Suprapubic skin (tissue), 4 donors: ENCODE results near the gene MAT2B. TPM values are rescaled to one million over a fixed set of nuclear protein-coding genes. Genes with fewer than 3 reads are reported as not detected.

Source experiments
- DNase-seq, 2 donors: peaks; one replicate each; pipeline ENCODE4 v3.0.0-alpha.2; 2019; ENCODE audit warnings: low spot score in 2 of 2
- H3K27ac ChIP-seq: fragments of 200-600 bp; sonication (generic); one replicate; pipeline ENCODE4 v1.5.1; 2019
- H3K27me3 ChIP-seq: fragments of 200-600 bp; sonication (generic); one replicate; pipeline ENCODE4 v1.5.1; 2019
- H3K36me3 ChIP-seq: fragments of 200-600 bp; sonication (generic); one replicate; pipeline ENCODE4 v1.5.1; 2019
- H3K4me1 ChIP-seq: fragments of 200-600 bp; sonication (generic); one replicate; pipeline ENCODE4 v1.5.1; 2019
- H3K4me3 ChIP-seq: fragments of 200-600 bp; sonication (generic); one replicate; pipeline ENCODE4 v1.5.1; 2019; ENCODE audit warnings: mild to moderate bottlenecking
- H3K9me3 ChIP-seq: fragments of 200-600 bp; sonication (generic); one replicate; pipeline ENCODE4 v1.5.1; 2019
- EP300 ChIP-seq: sonication (generic); formaldehyde crosslinking; IDR thresholded peaks from one replicate; pipeline ENCODE4 v1.6.1; 2017; ENCODE audit warnings: antibody characterized with exemption
- POLR2A ChIP-seq, 2 donors: fragments of 450-650 bp; IDR thresholded peaks; one replicate each; pipeline ENCODE4 v1.6.1; 2017; ENCODE audit warnings: antibody characterized with exemption in 2 of 2, mild to moderate bottlenecking in 2 of 2, moderate library complexity in 2 of 2
- POLR2AphosphoS5 ChIP-seq, 3 donors: sonication (generic); formaldehyde crosslinking; IDR thresholded peaks; one replicate each; pipeline ENCODE4 v1.6.1; 2017; ENCODE audit warnings: antibody characterized with exemption in 3 of 3
- WGBS: methylation state at CpG from one replicate; pipeline ENCODE4 v1.1.5; 2018; 5-methylcytosine and 5-hydroxymethylcytosine counted together
- total RNA-seq, 4 donors: library from RNA; depleted of rRNA; stranded (reverse); fragments of >200 nt; gene quantifications; one replicate each; pipeline ENCODE4 v1.1.0, GENCODE V29; 2016
- TF ChIP-seq, protein P1 (sequence below), 2 donors: fragments of 200-600 bp in 1 of 2; fragments of 450-650 bp in 1 of 2; sonication (generic) in 1 of 2; IDR thresholded peaks; one replicate each; pipeline ENCODE4 v1.5.1; 2016 to 2019; ENCODE audit warnings: antibody characterized with exemption in 2 of 2, mild to moderate bottlenecking in 1 of 2, moderate library complexity in 1 of 2

MAT2B gene
- total RNA-seq, 4 donors from 2014 or later: 30.1 to 42.6 (median 33.9) TPM

DNA sequence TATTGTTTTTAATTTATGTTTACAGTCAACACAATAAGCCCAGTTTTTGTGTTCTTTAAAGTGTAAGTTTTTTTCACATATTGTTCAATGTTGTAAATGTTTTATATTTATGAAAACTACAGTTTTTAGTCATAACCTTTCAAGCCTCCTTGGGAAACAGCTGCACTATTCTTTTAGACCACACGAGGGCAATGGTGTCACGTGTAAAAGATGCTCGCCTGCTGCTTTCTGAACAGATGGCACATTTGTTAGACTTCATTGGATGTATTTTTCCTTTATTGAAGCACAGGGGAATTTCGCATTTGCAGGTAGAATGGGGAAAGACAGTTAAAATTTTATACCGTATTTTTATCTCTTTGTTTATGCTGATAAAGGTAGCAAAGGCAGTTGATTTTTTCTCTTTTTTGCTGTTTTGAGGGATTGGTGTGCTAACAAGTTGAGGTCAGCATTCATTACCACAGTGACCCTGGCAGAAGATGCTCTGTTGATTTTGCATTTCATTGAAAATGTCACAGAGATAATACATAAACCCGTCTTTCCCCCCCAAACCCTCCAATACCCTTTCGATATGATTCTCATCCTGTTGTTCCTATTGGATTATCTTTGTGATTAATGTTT lies 59.0 kb downstream of the MAT2B start:
- TF ChIP-seq, protein P1, sequence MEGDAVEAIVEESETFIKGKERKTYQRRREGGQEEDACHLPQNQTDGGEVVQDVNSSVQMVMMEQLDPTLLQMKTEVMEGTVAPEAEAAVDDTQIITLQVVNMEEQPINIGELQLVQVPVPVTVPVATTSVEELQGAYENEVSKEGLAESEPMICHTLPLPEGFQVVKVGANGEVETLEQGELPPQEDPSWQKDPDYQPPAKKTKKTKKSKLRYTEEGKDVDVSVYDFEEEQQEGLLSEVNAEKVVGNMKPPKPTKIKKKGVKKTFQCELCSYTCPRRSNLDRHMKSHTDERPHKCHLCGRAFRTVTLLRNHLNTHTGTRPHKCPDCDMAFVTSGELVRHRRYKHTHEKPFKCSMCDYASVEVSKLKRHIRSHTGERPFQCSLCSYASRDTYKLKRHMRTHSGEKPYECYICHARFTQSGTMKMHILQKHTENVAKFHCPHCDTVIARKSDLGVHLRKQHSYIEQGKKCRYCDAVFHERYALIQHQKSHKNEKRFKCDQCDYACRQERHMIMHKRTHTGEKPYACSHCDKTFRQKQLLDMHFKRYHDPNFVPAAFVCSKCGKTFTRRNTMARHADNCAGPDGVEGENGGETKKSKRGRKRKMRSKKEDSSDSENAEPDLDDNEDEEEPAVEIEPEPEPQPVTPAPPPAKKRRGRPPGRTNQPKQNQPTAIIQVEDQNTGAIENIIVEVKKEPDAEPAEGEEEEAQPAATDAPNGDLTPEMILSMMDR (IDR thresholded peaks at IDR 0.05): peak; percentile 84
- no peak for TF ChIP-seq POLR2AphosphoS5 (IDR thresholded peaks at IDR 0.05)
- Histone ChIP-seq H3K27me3 (peaks cover 21% of the 10 kb centered on the region), H3K36me3 (no peaks in the 10 kb centered on the region), H3K4me3 (no peak overlapping the region), H3K4me1 (peaks cover 18% of the 10 kb centered on the region), H3K9me3 (no peaks in the 10 kb centered on the region), H3K27ac (no peak overlapping the region)
- WGBS: 12% methylated on average over 7 of the region's 7 CpGs
- no peak for DNase-seq

DNA sequence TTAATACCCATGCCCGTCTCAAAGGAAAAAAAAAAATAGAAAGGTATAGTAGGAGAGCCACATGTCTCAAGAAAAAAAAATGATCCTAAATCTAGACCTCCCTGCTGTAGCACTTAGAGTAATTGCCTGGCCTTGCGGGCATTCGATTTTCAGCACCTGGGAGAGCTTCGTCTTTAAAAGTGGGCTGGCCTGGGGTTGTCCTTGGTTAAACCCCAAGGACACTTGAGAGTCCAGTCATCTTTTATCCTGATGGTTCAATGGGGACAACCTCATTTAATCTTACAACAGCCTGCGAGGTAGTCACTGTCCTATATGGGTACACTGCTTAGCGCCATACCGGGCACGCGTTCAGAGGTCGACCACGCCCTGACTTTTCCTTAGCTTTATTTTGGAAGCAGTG lies 60.1 kb downstream of the MAT2B start:
- H3K4me1 ChIP-seq: peaks cover 18% of the 10 kb centered on the region
- no peaks in the 10 kb centered on the region for H3K9me3 ChIP-seq
- no peak for DNase-seq
- H3K27ac ChIP-seq: no peak overlapping the region
- H3K36me3 ChIP-seq: no peaks in the 10 kb centered on the region
- 3% methylated on average over 11 of the region's 11 CpGs for WGBS
- TF ChIP-seq, protein P1 (IDR thresholded peaks at IDR 0.05): no peak
- TF ChIP-seq POLR2A (IDR thresholded peaks at IDR 0.05): no peak
- no peak for TF ChIP-seq EP300
- TF ChIP-seq POLR2AphosphoS5 (IDR thresholded peaks at IDR 0.05): no peak
- peaks cover 21% of the 10 kb centered on the region for H3K27me3 ChIP-seq
- peak overlapping the region; percentile 39 for H3K4me3 ChIP-seq

- peak overlapping the region; percentile 39 for H3K4me3 ChIP-seq
- H3K27ac ChIP-seq: no peak overlapping the region
- peaks cover 18% of the 10 kb centered on the region for H3K4me1 ChIP-seq
- DNase-seq: no peak
- H3K36me3 ChIP-seq: no peaks in the 10 kb centered on the region
- no peak for TF ChIP-seq POLR2A (IDR thresholded peaks at IDR 0.05)
- TF ChIP-seq, protein P1 (IDR thresholded peaks at IDR 0.05): no peak
- no peak for TF ChIP-seq POLR2AphosphoS5 (IDR thresholded peaks at IDR 0.05)
- no peak for TF ChIP-seq EP300
- 11% methylated on average over 17 of the region's 32 CpGs for WGBS
- H3K9me3 ChIP-seq: no peaks in the 10 kb centered on the region
- H3K27me3 ChIP-seq: peaks cover 21% of the 10 kb centered on the region
Measured at GRCh38 chr5:163565931-163566608, 60.7 kb downstream of the MAT2B start.

DNA sequence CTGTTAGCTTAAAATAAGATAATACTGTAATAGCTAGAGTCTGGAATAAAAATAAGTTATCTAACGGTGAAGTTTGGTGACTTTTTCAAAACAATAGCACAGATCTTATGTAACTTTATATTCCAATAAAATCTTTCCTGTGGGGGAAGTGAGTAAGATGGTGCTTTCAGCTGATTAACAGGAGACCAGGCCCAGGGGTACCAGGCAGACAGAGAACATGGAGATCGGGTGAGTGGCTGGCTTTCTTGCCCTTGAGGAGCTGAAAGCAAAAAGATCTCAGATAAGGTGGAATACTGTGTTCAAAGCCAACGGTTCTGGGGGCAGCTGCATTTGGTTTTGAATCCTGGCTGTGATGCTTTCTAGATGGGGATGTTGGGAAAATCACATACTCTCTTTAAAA lies 61.3 kb downstream of the MAT2B start:
- H3K4me1 ChIP-seq: peaks cover 18% of the 10 kb centered on the region
- no peak overlapping the region for H3K4me3 ChIP-seq
- TF ChIP-seq, protein P1 (IDR thresholded peaks at IDR 0.05): no peak
- no peak for TF ChIP-seq POLR2A (IDR thresholded peaks at IDR 0.05)
- TF ChIP-seq POLR2AphosphoS5 (IDR thresholded peaks at IDR 0.05): no peak
- TF ChIP-seq EP300: no peak
- peaks cover 21% of the 10 kb centered on the region for H3K27me3 ChIP-seq
- no peaks in the 10 kb centered on the region for H3K36me3 ChIP-seq
- H3K9me3 ChIP-seq: no peaks in the 10 kb centered on the region
- no peak overlapping the region for H3K27ac ChIP-seq
- no peak for DNase-seq
- WGBS: 29% methylated on average over 3 of the region's 3 CpGs

GRCh38 chr5:163567811-163568210 lies 62.4 kb downstream of the MAT2B start:
- Histone ChIP-seq H3K27me3 (peaks cover 21% of the 10 kb centered on the region), H3K36me3 (no peaks in the 10 kb centered on the region), H3K4me1 (peaks cover 18% of the 10 kb centered on the region), H3K4me3 (no peak overlapping the region), H3K9me3 (no peaks in the 10 kb centered on the region), H3K27ac (no peak overlapping the region)
- TF ChIP-seq, protein P1 (IDR thresholded peaks at IDR 0.05): no peak
- WGBS: 87% methylated on average over 1 of the region's 1 CpG
- no peak for DNase-seq

Other genes starting within 250 kb of the MAT2B start
- 10 to 100 TPM; 76.8 to 85.9 (median 83.6) TPM for gene CCNG1, start 68.0 kb upstream of the MAT2B start, total RNA-seq
- 10 to 100 TPM in 1 of 4 donors, 1 to 10 TPM in 3; 4.4 to 19.0 (median 6.1) TPM for gene NUDCD2, start 45.5 kb upstream of the MAT2B start, total RNA-seq
- 1 to 10 TPM; 2.2 to 7.9 (median 3.7) TPM for gene HMMR, start 45.0 kb upstream of the MAT2B start, total RNA-seq